Stimulated activated CD8-positive, alpha-beta memory T cell treated with anti-CD3 and anti-CD28 coated beads, Interleukin-15, amount 100 ng/mL, for 24 hours (primary cell): ENCODE data around the gene LYPD8.
"Not testable (repeated sequence)": the region's sequence is repeated elsewhere in the genome, so short reads cannot be mapped to it uniquely, and the experiment has no call there.

Source experiments
- DNase-seq: peaks from one replicate; pipeline ENCODE4 v3.0.0-alpha.2; 2020; ENCODE audit warnings: low read depth

LYPD8 gene

GRCh38 chr1:248755517-248755916, at the start of gene LYPD8:
Gene LYPD8 (minus strand): TSS chr1:248755759. CDS start chr1:248751081, 4,678 bp downstream.
- DNase-seq: no peak

GRCh38 chr1:248804771-248805681, 49.5 kb upstream of the LYPD8 start:
- no peak for DNase-seq

GRCh38 chr1:248803501-248803900, 47.9 kb upstream of the LYPD8 start:
- DNase-seq: not testable (repeated sequence)

- DNase-seq: no peak
Observed at GRCh38 chr1:248802454-248802853, 46.9 kb upstream of the LYPD8 start.

- DNase-seq: no peak
Observed at GRCh38 chr1:248800459-248800858, 44.9 kb upstream of the LYPD8 start.

GRCh38 chr1:248798791-248799190, 43.2 kb upstream of the LYPD8 start:
- DNase-seq: no peak

GRCh38 chr1:248794663-248795062, 39.1 kb upstream of the LYPD8 start:
- DNase-seq: not testable (repeated sequence)

- DNase-seq: no peak
Observed at GRCh38 chr1:248793592-248793991, 38.0 kb upstream of the LYPD8 start.

- no peak for DNase-seq
Observed at GRCh38 chr1:248792342-248792741, 36.8 kb upstream of the LYPD8 start.

GRCh38 chr1:248791010-248791409, 35.5 kb upstream of the LYPD8 start:
- DNase-seq: no peak

- DNase-seq: no peak
Observed at GRCh38 chr1:248790456-248790855, 34.9 kb upstream of the LYPD8 start.

GRCh38 chr1:248789337-248789736, 33.8 kb upstream of the LYPD8 start:
- DNase-seq: not testable (repeated sequence)

GRCh38 chr1:248788327-248788726, 32.8 kb upstream of the LYPD8 start:
- no peak for DNase-seq

GRCh38 chr1:248787430-248787829, 31.9 kb upstream of the LYPD8 start:
- DNase-seq: no peak

GRCh38 chr1:248786156-248786555, 30.6 kb upstream of the LYPD8 start:
- DNase-seq: no peak

GRCh38 chr1:248783367-248783766, 27.8 kb upstream of the LYPD8 start:
- no peak for DNase-seq

GRCh38 chr1:248782416-248783141, 27.0 kb upstream of the LYPD8 start:
- no peak for DNase-seq

- no peak for DNase-seq
Observed at GRCh38 chr1:248779350-248779749, 23.8 kb upstream of the LYPD8 start.

- DNase-seq: no peak
Observed at GRCh38 chr1:248778906-248779305, 23.3 kb upstream of the LYPD8 start.

GRCh38 chr1:248776991-248777390, 21.4 kb upstream of the LYPD8 start:
- DNase-seq: no peak

- no peak for DNase-seq
Observed at GRCh38 chr1:248775441-248775840, 19.9 kb upstream of the LYPD8 start.

- no peak for DNase-seq
Observed at GRCh38 chr1:248759644-248760043, 4.1 kb upstream of the LYPD8 start.

- no peak for DNase-seq
Observed at GRCh38 chr1:248758352-248758751, 2.8 kb upstream of the LYPD8 start.
